HG02763 (cell line): ENCODE measurements around the gene TFR2.
"Not testable (repeated sequence)": the region's sequence is repeated elsewhere in the genome, so short reads cannot be mapped to it uniquely, and the experiment has no call there.

Experiments
- ATAC-seq: cut with Tn5 transposase; IDR thresholded peaks from one replicate; pipeline ENCODE4 v1.9.1; 2021; ENCODE audit warnings: mild to moderate bottlenecking, moderate library complexity; ENCODE audit not compliant: unreplicated experiment

Gene TFR2

GRCh38 chr7:100678291-100678984 lies 37.1 kb upstream of the TFR2 start:
- ATAC-seq = no peak

DNA sequence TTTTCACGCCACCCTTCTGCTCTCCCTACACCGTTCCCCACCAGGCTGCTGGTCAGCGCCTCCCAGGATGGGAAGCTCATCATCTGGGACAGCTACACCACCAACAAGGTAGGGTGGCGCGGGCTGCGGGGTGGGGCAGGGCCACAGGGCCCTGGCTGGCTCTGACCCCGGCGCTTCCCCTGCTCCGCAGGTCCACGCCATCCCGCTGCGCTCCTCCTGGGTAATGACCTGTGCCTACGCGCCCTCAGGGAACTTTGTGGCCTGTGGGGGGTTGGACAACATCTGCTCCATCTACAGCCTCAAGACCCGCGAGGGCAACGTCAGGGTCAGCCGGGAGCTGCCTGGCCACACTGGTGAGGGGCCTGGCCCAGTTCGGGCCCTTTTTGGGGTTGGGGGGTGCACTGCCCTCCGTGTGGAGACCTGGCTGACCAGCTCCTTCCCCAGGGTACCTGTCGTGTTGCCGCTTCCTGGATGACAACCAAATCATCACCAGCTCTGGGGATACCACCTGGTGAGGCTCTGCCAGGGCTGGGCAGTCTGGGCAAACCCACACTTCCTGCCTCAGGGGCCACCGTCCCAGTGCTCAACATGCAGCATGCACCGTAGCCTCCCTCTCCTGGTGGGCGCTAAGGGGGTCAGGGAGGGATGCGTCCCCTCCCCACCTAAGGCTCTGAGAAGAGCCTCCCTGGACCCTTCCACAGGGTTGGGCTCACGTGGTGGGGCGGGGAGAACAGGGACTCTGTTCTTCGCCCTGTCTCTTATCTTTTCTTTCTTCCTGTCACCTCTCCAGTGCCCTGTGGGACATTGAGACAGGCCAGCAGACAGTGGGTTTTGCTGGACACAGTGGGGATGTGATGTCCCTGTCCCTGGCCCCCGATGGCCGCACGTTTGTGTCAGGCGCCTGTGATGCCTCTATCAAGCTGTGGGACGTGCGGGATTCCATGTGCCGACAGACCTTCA lies 36.2 kb upstream of the TFR2 start:
- ATAC-seq = no peak

DNA sequence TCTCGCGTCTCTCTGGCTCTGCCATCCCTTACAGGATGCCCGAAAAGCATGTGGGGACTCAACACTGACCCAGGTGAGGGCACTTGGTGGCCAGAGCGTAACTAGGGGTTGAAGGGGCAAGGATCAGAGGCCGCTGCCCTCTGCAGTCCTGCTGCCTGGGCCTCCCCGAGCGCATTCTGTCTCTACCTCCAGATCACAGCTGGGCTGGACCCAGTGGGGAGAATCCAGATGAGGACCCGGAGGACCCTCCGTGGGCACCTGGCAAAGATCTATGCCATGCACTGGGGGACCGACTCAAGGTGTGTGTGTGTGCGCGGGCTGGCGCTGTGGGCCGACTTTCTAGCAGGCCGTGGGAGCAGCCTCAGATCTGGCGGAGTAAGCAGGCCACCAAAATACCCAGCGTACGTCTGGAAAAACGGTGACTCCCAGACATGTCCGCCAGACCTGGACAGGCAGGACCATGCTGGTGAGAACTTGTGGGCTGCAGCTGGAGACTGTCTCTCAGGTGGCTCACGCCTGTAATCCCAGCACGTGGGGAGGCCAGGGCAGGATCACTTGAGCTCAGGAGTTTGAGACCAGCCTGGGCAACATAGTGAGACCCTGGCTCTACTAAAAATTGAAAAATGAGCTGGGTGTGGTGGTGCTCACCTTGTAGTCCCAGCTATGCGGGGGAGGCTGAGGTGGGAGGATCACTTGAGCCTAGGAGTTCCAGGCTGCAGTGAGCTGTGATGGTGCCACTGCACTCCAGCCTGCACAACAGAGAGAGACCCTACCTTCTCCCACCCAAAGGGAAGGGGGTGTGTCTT lies 35.4 kb upstream of the TFR2 start:
- ATAC-seq = no peak

- ATAC-seq = peak; percentile 26
Measured at GRCh38 chr7:100675581-100676350, 34.4 kb upstream of the TFR2 start.

GRCh38 chr7:100675105-100675451 lies 33.7 kb upstream of the TFR2 start:
- no peak for ATAC-seq

DNA sequence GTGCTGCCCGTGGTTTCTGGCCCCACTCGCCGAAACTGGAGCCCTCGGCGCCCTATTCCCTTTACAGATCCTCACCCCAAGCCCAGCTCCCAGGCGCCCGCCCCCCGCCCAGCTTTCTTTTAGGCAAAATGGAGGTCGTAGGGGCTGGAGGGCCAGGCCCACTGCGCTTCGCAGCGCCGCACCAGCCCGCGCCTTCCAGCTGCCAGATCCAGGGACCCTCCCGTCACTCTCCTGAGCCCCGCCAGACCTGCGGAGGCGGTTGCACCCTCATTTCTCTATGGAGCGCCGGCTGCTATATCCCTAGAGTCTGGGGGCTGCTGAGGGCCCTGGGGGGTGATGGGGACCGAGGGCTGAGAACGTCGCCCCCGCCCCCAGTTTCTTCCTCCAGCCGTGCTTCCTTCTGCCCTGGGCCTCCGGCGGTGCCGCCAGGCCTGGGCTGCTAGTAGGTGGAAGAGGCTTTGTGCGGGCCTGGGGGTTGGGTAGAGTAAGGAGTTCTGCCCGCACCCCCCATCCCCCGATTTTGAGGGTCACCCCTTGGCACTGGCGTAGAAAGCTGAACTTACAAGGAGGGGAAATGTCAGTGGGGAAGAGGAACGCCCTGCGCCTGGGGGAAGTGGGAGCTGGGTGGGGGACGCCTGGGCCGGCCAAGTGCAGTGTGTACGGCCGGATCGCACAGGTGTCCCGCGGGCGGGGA lies 33.2 kb upstream of the TFR2 start:
- no peak for ATAC-seq

DNA sequence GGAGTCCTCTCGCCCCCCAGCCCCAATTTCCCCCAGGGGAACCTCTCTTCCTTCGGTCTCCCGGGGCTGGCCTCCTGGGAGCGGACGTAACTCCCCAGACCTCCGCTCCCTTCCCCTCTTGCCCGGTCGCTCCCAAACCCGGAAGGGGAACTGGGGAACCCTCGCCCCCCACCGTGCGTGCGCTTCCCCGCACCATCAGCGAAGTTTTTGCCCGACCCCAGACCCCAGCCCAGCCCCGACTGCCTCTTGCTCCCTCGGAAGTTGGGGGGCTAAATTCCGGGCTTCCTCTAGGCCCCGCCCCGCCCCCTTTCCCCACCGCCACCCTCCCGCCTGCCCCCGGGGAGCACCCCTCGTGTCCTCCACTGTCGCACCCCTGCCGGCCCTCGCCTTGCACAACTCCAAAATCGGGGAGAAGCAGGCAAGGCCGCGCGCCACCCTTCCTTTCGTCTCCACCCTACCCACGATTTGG lies 32.6 kb upstream of the TFR2 start:
- peak; percentile 0 for ATAC-seq

DNA sequence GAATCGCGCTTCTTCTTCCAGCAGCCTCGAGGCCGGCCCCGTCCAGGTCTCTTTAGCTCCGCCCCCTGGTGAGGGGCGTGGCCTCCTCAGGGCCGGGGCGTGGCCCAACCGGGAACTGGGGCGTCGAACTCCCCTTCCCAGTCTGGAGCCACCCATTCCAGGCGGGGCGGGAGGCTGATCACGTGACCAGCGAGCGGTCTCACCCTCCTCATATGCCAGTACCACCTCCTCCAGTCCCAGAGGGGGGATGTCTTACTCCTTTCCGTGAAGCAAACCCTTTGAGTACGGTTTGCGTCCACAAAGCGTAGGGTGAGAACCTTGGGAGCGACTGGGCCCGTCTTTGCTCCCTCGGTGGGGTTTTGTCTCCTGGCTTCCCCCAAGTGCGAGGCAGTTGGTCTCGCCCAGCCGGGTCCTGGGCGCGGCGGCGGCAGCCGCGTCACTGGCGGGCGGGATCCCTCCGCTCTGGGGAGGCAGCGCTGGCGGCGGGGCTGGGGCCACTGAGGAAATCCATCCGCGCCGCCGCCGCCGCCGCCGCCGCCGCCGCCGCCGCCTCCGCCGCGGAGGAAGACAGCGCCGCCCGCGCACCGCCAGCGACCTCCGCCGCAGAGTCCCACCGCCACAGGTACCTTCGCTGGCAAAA lies 32.1 kb upstream of the TFR2 start, which contains the start of gene GNB2:
Gene GNB2 (plus strand): TSS at position 439 of the 640 bp plus-strand sequence. CDS start 2,526 bp downstream, outside the sequence.
- ATAC-seq = peak; percentile 59

- no peak for ATAC-seq
Measured at GRCh38 chr7:100671353-100672327, 30.3 kb upstream of the TFR2 start.

- no peak for ATAC-seq
Measured at GRCh38 chr7:100670074-100670473, 28.7 kb upstream of the TFR2 start.

GRCh38 chr7:100669106-100669505 lies 27.8 kb upstream of the TFR2 start:
- not testable (repeated sequence) for ATAC-seq

DNA sequence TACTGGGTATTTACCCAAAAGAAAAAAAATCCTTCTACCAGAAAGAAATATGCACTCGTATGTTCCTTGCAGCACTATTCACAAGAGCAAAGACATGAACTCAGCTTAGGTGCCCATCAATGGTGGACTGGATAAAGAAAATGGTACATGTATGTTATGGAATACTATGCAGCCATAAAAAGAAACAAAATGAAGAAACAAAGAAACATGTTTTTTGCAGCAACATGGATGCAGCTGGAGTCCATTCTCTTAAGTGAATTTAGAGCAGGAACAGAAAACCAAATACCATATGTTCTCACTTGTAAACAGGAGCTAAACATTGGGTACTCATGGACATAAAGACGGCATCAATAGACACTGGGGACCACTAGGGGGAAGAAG lies 26.7 kb upstream of the TFR2 start:
- no peak for ATAC-seq

- no peak for ATAC-seq
Measured at GRCh38 chr7:100667331-100668068, 26.1 kb upstream of the TFR2 start.

- no peak for ATAC-seq
Measured at GRCh38 chr7:100665168-100665726, 23.9 kb upstream of the TFR2 start.

- ATAC-seq = not testable (repeated sequence)
Measured at GRCh38 chr7:100662194-100662776, 20.9 kb upstream of the TFR2 start.

DNA sequence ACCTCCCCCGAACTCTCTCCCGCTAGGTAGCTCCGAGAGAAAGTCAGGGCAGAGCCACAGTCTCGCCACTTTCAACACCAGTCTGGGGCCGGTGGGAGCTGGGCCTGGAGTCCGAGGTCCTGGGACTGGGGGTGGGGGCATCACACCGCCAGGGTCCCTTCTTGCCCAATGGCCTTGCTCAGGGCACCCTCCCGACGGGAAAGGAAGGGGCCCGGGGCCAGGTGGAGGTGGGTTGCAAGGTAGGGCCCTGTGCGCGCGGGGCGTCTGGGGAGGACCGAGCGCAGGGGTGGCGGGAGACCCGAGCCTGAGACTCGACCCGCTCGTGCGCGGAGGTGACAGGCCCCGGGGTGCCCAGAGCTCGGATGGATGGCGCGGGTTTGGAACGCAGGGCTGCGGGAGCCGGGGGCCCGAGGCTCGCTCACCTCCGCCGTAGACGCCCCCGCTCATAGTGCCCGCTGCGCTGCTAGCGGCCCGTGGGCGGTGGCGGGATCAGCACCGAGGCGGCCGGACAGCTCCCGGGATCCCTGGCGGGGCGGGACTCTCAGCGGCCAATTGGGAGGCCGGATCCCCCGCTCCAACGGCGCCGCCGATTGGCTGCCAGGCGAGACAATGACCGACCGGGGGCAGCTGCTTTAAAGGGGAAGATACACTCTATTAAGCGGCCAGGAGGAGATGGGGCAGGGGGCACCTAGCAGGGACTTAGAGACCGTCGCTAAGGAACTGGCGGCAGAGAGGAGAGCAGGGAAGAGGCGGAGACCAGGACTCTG lies 14.7 kb upstream of the TFR2 start, which contains the start of gene ACTL6B:
Gene ACTL6B (minus strand): TSS at position 541 of the 767 bp plus-strand sequence. CDS start 94 bp downstream, at position 447.
- ATAC-seq = no peak
